ENCODE results near the gene CANX. TPM values are rescaled to one million over a fixed set of nuclear protein-coding genes. Genes with fewer than 3 reads are reported as not detected.

The CANX gene
- total RNA-seq, 2 donors from 2014 or later, result 389 to 615 TPM

DNA sequence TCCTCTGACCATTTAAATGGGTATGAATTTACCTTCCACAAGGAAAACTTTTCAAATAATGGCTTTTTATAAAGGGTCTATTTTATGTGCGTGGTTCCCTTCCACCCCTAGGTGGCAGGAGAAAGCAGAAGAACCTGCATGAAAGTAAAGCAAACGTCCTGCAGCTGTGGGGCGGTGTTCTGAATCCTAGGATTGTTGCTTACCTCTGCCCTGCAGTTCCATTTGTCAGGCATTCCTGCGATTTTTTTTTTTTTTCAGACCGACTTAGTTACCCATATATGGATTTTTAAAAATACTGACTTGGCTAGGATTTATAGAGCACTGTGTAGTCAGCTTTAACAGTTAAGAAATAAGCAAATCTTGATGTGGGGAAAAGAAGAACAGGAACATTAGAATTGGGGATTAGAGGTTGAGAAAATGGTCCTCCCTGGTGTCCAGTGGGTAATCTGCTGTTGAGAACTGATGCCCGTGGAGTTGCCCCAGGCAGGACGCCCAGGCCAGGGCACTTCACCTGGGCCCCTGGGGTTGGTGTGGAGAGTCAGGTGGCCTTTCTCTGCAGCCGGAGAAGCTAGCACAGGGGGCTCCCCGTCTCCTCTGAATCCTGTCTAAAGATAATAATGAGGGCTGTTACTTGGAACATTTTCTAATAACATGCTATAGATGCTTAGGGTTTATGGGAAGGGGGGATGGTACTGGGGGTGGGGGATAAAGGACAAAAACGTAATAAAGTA lies 64.6 kb downstream of the CANX start:
- TF ChIP-seq, protein P1, sequence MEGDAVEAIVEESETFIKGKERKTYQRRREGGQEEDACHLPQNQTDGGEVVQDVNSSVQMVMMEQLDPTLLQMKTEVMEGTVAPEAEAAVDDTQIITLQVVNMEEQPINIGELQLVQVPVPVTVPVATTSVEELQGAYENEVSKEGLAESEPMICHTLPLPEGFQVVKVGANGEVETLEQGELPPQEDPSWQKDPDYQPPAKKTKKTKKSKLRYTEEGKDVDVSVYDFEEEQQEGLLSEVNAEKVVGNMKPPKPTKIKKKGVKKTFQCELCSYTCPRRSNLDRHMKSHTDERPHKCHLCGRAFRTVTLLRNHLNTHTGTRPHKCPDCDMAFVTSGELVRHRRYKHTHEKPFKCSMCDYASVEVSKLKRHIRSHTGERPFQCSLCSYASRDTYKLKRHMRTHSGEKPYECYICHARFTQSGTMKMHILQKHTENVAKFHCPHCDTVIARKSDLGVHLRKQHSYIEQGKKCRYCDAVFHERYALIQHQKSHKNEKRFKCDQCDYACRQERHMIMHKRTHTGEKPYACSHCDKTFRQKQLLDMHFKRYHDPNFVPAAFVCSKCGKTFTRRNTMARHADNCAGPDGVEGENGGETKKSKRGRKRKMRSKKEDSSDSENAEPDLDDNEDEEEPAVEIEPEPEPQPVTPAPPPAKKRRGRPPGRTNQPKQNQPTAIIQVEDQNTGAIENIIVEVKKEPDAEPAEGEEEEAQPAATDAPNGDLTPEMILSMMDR (conservative IDR thresholded peaks at IDR 0.05), result peak; percentile 90
- Mint-ChIP-seq H3K9me3 (no peaks in the 10 kb centered on the region), H3K36me3 (ENCODE audit: low read depth) (peaks cover 26% of the 10 kb centered on the region), H3K4me1 (peaks cover 44% of the 10 kb centered on the region), H3K4me3 (no peak overlapping the region), H3K27ac (peak overlapping the region; percentile 84), H3K27me3 (ENCODE audit: insufficient read depth) (no peaks in the 10 kb centered on the region)
- Histone ChIP-seq H3K4me3 (ENCODE audit: low read length) (no peak overlapping the region), H3K36me3 (ENCODE audit: control insufficient read depth, insufficient read depth, low read length) (peaks cover 33% of the 10 kb centered on the region), H3K27ac (ENCODE audit: low read depth, low read length) (no peak overlapping the region), H3K27me3 (ENCODE audit: control insufficient read depth, insufficient read depth, low read length, poor library complexity, severe bottlenecking) (no peaks in the 10 kb centered on the region), H3K4me1 (ENCODE audit: control insufficient read depth, insufficient read depth, low read length) (peaks cover 11% of the 10 kb centered on the region), H3K9ac (ENCODE audit: extremely low read depth, low read length, poor library complexity, severe bottlenecking) (no peak overlapping the region), H3K9me3 (ENCODE audit: control insufficient read depth, low read length) (no peaks in the 10 kb centered on the region)
- peak; percentile 82 for DNase-seq
- WGBS, 2 experiments (ENCODE audit: insufficient coverage in 1 of 2, insufficient read length in 1 of 2), result 32 to 54% methylated on average over 6 to 9 of the region's 10 CpGs

DNA sequence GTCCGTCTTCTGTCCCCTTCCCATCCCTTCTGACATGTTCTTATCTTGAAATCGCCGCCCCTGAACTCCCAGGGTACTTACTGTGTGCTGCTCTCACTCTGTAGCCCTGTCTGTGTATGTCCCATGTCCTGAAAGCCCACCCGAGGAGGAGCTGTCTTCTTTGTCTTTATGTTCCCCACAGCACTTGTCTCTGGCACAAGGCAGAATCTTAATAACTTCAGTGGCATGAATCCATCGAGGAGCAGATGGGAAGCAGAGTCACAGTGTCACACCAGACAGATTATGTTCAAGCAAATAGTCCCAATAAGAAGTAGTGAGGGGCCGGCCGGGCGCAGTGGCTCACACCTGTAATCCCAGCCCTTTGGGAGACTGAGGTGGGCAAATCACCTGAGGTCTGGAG lies 65.3 kb downstream of the CANX start:
- TF ChIP-seq, protein P1 (conservative IDR thresholded peaks at IDR 0.05), result no peak
- 79 to 80% methylated on average over 8 of the region's 8 CpGs for WGBS, 2 experiments (ENCODE audit: insufficient coverage in 1 of 2, insufficient read length in 1 of 2)
- H3K27me3 ChIP-seq (ENCODE audit: control insufficient read depth, insufficient read depth, low read length, poor library complexity, severe bottlenecking), result no peaks in the 10 kb centered on the region
- H3K9me3 Mint-ChIP-seq, result no peaks in the 10 kb centered on the region
- H3K4me1 ChIP-seq (ENCODE audit: control insufficient read depth, insufficient read depth, low read length), result peaks cover 11% of the 10 kb centered on the region
- H3K36me3 ChIP-seq (ENCODE audit: control insufficient read depth, insufficient read depth, low read length), result peaks cover 33% of the 10 kb centered on the region
- H3K4me3 ChIP-seq (ENCODE audit: low read length), result no peak overlapping the region
- H3K27me3 Mint-ChIP-seq (ENCODE audit: insufficient read depth), result no peaks in the 10 kb centered on the region
- peaks cover 28% of the 10 kb centered on the region for H3K36me3 Mint-ChIP-seq (ENCODE audit: low read depth)
- H3K4me1 Mint-ChIP-seq, result peaks cover 47% of the 10 kb centered on the region
- H3K9ac ChIP-seq (ENCODE audit: extremely low read depth, low read length, poor library complexity, severe bottlenecking), result no peak overlapping the region
- H3K27ac ChIP-seq (ENCODE audit: low read depth, low read length), result no peak overlapping the region
- no peaks in the 10 kb centered on the region for H3K9me3 ChIP-seq (ENCODE audit: control insufficient read depth, low read length)
- DNase-seq, result no peak
- no peak overlapping the region for H3K4me3 Mint-ChIP-seq
- H3K27ac Mint-ChIP-seq, result peak overlapping the region; percentile 12

DNA sequence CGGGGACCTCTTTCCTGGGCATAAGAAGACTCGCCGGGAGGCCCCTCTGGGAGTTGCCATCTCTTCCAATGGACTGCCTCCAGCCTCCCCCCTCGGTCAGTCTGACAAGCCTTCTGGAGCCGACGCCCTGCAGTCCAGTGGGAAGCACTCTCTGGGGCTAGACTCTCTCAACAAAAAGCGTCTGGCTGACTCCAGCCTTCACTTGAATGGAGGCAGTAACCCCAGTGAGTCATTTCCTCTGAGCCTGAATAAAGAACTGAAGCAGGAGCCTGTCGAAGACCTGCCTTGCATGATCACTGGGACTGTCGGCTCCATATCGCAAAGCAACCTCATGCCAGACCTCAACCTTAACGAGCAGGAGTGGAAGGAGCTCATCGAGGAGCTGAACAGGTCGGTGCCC lies 66.6 kb downstream of the CANX start:
- Mint-ChIP-seq H3K4me3 (no peak overlapping the region), H3K27me3 (ENCODE audit: insufficient read depth) (no peaks in the 10 kb centered on the region), H3K36me3 (ENCODE audit: low read depth) (peaks cover 38% of the 10 kb centered on the region), H3K4me1 (peaks cover 44% of the 10 kb centered on the region), H3K9me3 (no peaks in the 10 kb centered on the region), H3K27ac (peak overlapping the region; percentile 77)
- DNase-seq, result no peak
- 83 to 94% methylated on average over 11 to 13 of the region's 13 CpGs for WGBS, 2 experiments (ENCODE audit: insufficient coverage in 1 of 2, insufficient read length in 1 of 2)
- Histone ChIP-seq H3K9me3 (ENCODE audit: control insufficient read depth, low read length) (no peaks in the 10 kb centered on the region), H3K27ac (ENCODE audit: low read depth, low read length) (peak overlapping the region; percentile 65), H3K9ac (ENCODE audit: extremely low read depth, low read length, poor library complexity, severe bottlenecking) (no peak overlapping the region), H3K36me3 (ENCODE audit: control insufficient read depth, insufficient read depth, low read length) (peaks cover 44% of the 10 kb centered on the region), H3K4me3 (ENCODE audit: low read length) (no peak overlapping the region), H3K27me3 (ENCODE audit: control insufficient read depth, insufficient read depth, low read length, poor library complexity, severe bottlenecking) (no peaks in the 10 kb centered on the region), H3K4me1 (ENCODE audit: control insufficient read depth, insufficient read depth, low read length) (peaks cover 11% of the 10 kb centered on the region)
- TF ChIP-seq, protein P1 (conservative IDR thresholded peaks at IDR 0.05), result no peak

Measured in endodermal cell (in vitro differentiated cells).